Lung microvascular endothelial cell (primary cell): ENCODE results near the gene KIAA2012. TPM values are rescaled to one million over a fixed set of nuclear protein-coding genes. Genes with fewer than 3 reads are reported as not detected.
A peak's percentile ranks its signal among the peaks of the same experiment; 100 is the strongest.
"Not testable (repeated sequence)": the region's sequence is repeated elsewhere in the genome, so short reads cannot be mapped to it uniquely, and the experiment has no call there.

ENCODE experiments used
- DNase-seq, 2 donors: peaks; one replicate each; pipeline versions ENCODE4 v3.0.0 to v3.0.0-alpha.2; 2010; ENCODE audit warnings: low read depth in 2 of 2
- total RNA-seq: library from RNA; depleted of rRNA; stranded (reverse); fragments of >200 nt; gene quantifications from 2 replicates; pipeline ENCODE4 v1.2.1, GENCODE V29; 2014

The KIAA2012 gene
- total RNA-seq, 1 donor from 2014 or later = not detected

GRCh38 chr2:202115479-202115971 is 42.5 kb downstream of the KIAA2012 start:
- DNase-seq = no peak

- DNase-seq = no peak
Measured at GRCh38 chr2:202116691-202117090, 43.6 kb downstream of the KIAA2012 start.

GRCh38 chr2:202118168-202118567 is 45.1 kb downstream of the KIAA2012 start:
- DNase-seq = peak; percentile 9 to 28

GRCh38 chr2:202120828-202121227 is 47.8 kb downstream of the KIAA2012 start:
- no peak for DNase-seq

- DNase-seq = no peak
Measured at GRCh38 chr2:202121532-202122162, 48.6 kb downstream of the KIAA2012 start.

GRCh38 chr2:202122163-202122540 is 49.1 kb downstream of the KIAA2012 start:
- no peak for DNase-seq

- DNase-seq = no peak
Measured at GRCh38 chr2:202122980-202123720, 50.1 kb downstream of the KIAA2012 start.

- no peak for DNase-seq
Measured at GRCh38 chr2:202124286-202124685, 51.2 kb downstream of the KIAA2012 start.

- no peak for DNase-seq
Measured at GRCh38 chr2:202127687-202128331, 54.8 kb downstream of the KIAA2012 start.

- peak in 1 of 2 donors; percentile 20 for DNase-seq
Measured at GRCh38 chr2:202129841-202130240, 56.8 kb downstream of the KIAA2012 start.

- DNase-seq = no peak
Measured at GRCh38 chr2:202133200-202133908, 60.3 kb downstream of the KIAA2012 start.

GRCh38 chr2:202133909-202134265 is 60.8 kb downstream of the KIAA2012 start:
- DNase-seq = no peak

GRCh38 chr2:202135091-202135874 is 62.2 kb downstream of the KIAA2012 start:
- peak in 1 of 2 donors; percentile 14 for DNase-seq

- DNase-seq = not testable (repeated sequence)
Measured at GRCh38 chr2:202136039-202136438, 63.0 kb downstream of the KIAA2012 start.

GRCh38 chr2:202136526-202136925 is 63.5 kb downstream of the KIAA2012 start:
- no peak for DNase-seq

- DNase-seq = no peak
Measured at GRCh38 chr2:202140522-202141252, 67.6 kb downstream of the KIAA2012 start.

- no peak for DNase-seq
Measured at GRCh38 chr2:202141329-202141947, 68.4 kb downstream of the KIAA2012 start.

GRCh38 chr2:202142540-202142939 is 69.5 kb downstream of the KIAA2012 start:
- DNase-seq = no peak

GRCh38 chr2:202147775-202148174 is 74.7 kb downstream of the KIAA2012 start:
- no peak for DNase-seq
